Right forelimb (tissue), 1 donor: ENCODE measurements around the gene TUBB4B.
"Not testable (repeated sequence)": the region's sequence is repeated elsewhere in the genome, so short reads cannot be mapped to it uniquely, and the experiment has no call there.

ENCODE experiments used
- DNase-seq: peaks from one replicate; pipeline ENCODE4 v3.0.0-alpha.2; 2018

The TUBB4B gene

DNA sequence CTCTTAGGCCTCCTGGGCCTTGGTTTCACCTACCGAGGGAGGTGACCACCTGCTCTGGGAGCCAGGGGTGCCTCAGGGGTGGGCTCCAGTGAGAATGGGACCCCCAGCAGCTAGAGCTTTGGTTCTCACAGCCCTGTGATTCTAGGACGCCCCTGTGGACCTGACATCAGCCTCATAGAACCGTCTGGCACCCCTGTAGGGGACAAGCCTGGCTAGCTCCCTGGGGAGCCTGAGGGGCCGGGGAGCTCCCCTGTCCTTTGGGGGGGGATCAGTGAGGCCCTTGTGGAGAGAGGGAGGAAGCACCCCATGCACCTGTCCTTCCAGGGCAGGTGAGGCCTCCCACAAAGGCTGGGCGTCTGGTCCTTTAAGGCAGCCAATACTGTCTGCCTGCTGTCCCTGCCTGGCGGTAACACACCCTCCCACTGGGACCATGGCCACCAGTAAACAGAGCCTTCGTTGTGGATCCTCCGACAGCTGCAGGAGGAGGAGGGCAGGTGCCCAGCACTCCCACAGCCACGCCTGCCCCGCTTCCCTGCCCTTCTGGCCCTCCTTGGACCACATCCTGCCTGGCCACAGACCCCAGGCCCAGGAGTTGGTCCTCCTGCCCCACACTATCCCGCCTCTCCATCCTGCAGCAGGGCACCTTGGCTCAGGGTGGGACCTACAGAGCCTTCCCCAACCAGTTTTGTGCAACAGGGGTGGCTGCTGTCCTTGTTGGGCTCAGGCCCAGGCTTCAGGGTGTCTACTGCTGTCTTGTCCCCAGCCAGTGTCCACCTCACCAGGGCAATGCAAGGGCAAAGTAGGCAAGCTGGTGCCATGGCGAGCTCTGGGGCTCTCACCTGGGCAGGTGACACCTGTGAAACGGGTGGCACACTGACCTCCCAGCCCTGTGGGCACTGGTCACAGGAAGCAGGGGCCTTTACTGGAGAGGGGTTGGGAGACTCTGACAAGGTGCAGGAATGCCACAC lies 3.0 kb upstream of the TUBB4B start:
- no peak for DNase-seq

DNA sequence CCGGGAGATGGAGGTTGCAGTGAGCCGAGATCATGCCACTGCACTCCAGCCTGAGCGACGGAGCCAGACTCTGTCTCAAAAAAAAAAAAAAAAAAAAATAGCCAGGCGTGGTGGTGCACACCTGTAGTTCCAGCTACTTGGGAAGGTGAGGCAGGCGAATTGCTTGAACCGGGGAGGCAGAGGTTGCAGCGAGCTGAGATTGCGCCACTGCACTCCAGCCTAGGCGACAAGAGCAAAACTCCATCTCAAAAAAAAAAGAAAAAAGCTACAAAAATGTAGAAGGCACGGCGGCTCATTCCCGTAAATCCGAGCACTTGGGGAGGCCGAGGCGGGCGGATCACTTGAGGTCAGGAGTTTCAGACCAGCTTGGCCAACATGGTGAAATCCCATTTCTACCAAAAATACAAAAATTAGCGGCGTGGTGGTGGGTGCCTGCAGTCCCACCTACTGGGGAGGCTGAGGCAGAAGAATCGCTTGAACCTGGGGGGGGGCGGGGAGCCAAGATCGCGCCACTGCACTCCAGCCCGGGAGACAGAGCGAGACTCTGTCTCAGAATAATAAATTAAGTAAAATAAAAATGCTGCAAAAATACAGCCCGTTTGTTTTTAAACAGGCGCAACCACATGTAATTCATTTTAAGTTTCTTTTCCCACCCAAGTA lies 1.4 kb upstream of the TUBB4B start:
- not testable (repeated sequence) for DNase-seq

DNA sequence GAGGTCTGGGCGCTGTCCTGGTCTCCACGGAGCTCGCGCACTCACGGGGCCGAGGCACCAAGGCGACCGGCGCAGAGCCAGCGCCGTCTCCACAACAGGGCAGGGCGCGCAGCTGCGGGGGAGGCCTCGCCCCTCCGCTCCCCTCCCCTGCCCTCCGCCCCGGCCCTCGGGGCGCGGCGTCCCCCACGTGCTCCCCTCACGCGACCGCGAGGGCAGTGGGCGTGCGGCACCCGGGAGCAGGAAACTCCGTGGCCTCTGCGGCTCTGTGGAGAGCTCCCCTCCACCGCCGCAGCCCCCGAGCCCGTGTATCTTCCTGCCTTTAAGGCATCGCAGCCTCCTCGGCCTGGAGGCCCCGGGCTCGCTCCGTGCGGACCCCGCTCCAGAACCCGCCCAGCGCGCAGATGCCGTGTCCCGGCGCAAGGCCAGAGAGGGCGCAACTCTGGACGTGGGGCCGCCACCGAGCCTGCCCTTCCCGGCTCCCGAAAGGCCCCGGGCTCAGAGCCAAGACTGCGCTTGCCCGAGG lies 708 bp upstream of the TUBB4B start:
- peak; percentile 83 for DNase-seq

DNA sequence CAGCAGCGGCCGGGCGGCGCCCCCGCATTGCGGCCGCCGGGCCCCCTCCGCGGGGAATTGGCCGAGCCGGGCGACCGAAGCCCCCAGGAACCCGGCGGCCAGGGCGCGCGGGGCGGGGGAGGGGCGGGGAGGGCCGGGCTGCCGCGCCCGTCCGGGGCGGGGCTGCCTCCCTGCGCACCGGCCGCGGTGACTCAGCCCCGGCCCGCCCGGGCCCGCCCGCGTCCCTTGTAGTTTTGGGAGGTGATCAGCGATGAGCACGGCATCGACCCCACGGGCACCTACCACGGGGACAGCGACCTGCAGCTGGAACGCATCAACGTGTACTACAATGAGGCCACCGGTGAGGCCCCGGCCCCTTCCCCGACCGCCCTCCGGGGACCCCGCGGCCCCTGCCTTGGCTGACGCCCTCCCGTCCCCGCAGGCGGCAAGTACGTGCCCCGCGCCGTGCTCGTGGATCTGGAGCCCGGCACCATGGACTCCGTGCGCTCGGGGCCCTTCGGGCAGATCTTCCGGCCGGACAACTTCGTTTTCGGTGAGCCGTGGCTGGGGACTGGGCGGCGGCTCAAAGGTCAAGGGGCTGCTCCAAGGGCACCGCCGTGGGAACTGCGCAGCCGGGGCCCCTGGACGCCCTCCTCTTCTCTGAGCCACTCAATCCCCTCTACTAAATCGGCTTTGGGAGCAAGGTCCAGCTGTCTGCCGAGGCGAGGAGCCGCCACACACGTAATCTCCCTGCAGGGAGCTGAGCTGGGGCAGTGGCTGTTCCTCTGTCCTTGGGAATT lies 592 bp downstream of the TUBB4B start:
- no peak for DNase-seq

DNA sequence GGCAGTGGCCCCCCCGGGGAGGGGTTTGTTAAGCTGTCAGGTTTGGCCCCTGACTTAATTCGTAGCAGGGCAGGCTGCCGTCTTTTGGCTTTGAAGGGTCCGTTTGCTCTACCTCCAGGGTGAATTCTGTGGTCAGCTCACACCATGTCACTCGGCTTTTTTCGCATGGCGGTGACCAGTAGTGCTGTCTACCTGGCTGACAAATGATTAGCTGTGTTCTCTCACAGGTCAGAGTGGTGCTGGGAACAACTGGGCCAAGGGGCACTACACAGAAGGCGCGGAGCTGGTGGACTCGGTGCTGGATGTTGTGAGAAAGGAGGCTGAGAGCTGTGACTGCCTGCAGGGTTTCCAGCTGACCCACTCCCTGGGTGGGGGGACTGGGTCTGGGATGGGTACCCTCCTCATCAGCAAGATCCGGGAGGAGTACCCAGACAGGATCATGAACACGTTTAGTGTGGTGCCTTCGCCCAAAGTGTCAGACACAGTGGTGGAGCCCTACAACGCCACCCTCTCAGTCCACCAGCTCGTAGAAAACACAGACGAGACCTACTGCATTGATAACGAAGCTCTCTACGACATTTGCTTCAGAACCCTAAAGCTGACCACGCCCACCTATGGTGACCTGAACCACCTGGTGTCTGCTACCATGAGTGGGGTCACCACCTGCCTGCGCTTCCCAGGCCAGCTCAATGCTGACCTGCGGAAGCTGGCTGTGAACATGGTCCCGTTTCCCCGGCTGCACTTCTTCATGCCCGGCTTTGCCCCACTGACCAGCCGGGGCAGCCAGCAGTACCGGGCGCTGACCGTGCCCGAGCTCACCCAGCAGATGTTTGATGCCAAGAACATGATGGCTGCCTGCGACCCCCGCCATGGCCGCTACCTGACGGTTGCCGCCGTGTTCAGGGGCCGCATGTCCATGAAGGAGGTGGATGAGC lies 1.4 kb downstream of the TUBB4B start:
- no peak for DNase-seq

DNA sequence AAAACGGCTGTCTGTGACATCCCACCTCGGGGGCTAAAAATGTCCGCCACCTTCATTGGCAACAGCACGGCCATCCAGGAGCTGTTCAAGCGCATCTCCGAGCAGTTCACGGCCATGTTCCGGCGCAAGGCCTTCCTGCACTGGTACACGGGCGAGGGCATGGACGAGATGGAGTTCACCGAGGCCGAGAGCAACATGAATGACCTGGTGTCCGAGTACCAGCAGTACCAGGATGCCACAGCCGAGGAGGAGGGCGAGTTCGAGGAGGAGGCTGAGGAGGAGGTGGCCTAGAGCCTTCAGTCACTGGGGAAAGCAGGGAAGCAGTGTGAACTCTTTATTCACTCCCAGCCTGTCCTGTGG lies 2.2 kb downstream of the TUBB4B start:
- not testable (repeated sequence) for DNase-seq

DNA sequence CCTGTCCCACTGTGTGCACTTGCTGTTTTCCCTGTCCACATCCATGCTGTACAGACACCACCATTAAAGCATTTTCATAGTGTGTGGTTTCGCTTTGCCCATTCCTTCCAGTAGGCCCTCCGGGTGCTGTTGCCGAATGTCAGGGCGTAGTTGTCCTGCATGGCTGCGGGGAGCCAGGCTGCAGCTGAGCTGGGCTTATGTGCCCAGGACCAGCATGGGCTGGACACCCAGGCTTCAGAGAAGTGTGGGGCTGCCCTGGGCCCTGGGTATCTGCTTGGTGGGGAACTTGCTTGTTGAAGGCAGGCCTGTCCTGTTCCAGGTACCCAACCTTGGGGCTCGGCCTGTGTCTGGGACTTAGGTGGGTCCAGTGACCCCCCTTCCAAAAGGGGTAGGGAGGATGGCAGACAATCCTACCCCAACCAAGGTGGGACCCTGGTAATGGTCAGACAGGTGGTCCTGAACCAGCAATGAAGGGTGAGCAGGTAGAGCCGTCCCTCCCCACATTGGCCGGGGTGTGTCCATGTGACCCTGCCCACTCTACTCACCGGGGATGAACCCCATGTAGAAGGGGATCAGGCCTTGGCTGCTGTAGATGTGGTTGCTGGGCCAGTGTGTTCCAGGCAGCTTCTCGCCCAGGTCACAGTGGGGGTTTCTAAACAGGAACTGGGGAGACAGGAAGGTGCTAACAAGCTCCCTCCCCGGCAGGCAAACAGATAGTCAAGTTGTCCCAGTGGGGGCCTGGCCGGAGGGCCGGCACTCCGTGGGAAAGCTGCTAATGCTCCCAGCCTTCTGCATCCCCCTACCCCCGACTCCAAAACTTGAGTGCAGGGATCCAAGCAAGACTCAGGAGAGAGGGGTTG lies 2.8 kb downstream of the TUBB4B start:
- no peak for DNase-seq

DNA sequence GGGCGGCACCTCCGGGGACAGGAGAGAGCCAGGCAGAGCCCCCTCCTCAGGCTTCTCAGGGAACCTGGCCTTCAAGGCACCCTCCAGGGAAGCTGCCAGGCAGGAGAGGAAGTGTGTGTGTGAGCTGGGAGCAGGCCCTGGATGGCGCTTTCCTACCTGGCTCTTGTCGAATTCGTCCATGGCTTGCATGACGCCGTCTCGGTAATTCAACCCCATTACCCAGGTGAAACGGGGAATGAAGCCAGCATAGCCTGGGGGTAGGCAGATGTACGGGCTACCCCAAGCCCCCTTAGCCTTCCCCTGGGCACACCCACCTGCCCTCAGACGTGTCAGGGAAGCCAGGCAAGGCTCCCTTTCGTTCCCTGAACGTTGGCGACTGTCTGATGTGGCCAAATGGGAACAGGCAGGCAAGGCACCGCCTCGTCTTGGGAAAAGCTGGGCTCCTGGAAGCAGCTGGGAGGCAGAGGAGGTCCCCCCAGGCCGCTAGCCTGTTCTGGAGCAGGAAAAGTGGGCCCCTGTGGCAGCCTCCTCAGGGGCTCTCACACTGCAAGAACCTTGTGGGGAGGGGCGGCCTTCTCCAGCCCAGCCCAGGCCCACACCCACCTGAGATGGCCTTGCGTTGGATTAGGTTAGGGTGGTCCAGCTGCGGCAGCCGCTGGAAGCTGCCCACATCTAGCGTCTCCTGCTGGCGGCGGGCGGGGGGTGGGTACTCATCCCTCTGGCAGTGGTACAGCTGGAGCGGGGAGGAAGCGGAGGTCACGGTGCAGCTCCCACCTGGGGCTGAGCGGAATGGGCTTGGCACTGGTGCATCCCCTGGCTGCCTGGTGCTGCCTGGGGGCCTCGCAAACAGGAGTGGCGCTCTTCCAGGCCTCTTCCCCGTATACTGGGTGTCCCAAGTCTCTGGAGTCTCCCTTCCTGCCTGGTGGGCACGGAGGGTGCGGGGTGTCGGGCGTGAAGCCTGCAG lies 3.7 kb downstream of the TUBB4B start:
- no peak for DNase-seq

DNA sequence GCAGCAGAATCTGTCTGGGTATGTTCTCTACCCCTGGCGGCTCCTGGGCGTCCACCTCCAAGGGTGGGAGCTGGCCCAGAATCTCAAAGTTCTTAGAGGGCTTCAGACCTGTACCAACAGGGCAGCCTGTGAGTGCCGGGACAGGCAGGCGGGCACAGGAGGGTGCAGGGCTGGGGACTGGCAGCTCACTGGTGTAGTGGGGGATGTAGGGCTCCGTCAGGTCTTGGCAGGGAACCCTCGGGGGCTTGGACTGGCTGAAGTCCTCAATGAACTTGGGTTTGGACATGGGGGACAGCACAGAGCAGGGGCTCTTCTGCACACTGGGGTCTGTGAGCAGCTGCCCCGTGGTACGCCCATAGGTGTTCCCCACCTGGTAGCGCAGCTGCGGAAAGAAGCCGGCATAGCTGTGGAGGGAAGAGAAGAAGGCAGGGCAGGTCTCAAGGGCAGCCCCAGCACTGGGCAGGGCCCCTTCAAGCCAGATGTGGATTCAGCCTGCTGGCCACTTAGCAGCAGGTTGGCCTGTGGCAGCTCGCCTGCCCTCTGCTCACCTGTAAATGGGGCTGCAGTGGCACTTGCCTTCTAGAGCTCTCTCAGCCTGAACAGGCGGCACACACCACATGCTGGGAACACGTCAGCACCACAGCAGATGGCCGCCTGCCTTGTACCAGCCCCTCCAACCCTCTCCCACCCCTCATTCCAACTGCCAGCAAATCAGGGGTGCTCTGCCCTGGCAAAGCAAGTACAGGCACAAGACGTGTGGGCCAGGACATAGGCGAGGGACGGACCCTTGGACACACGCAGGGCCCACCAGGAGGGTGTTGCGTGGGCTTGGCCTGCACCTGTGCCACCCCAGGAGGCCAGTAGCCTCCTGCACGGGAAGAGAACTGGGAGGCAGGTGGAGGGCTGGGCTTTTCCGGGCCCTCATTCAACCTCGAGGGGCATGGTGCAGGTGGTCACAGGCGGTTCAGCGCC lies 4.6 kb downstream of the TUBB4B start:
- no peak for DNase-seq

DNA sequence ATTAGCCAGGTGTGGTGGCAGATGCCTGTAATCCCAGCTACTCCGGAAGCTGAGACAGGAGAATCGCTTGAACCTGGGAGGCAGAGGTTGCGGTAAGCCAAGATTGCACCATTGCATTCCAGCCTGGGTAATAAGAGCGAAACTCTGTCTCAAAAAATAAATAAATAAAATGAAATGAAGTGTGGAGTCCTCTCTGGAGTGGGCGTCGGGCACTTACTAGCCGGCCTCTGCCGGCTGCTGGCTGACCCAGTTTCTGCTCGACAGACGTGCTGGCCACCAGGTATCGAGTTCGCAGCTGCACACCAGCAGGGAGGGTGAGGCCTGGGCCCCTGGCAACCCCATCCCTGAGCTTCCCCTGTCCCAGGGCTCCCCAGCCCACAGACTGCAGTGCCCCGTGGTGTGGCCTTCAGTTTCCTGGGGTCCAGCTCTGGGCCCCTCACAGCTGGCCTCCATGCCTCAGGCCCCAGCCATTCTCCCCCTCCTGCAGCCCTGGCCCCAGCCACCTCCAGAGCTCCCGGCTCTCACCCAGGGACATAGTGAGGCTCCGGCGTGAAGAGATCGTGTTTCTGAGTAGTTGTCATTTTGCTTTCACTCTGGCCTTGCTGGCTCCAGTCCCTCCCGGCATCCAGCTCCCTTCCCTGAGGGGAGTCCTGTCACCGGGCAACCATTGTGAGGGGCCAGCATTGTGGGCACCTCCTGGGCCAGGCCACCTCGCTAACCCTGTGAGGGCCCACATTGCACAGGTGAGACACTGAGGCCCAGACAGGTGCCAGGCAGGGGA lies 6.2 kb downstream of the TUBB4B start:
- no peak for DNase-seq

DNA sequence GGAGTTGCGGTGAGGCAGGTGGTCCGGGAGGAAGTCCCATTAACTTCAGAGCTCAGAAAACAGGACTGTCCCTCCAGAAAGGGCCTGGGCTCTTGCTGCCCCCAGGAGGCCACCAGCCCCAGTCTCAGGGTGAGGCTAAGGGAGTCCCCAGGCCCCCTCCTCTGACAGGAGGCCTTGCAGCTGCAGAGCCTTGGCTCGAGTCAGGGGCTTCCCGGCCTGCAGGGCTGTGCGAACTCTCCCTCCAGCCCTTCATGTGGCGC lies 6.8 kb downstream of the TUBB4B start:
- DNase-seq: no peak

DNA sequence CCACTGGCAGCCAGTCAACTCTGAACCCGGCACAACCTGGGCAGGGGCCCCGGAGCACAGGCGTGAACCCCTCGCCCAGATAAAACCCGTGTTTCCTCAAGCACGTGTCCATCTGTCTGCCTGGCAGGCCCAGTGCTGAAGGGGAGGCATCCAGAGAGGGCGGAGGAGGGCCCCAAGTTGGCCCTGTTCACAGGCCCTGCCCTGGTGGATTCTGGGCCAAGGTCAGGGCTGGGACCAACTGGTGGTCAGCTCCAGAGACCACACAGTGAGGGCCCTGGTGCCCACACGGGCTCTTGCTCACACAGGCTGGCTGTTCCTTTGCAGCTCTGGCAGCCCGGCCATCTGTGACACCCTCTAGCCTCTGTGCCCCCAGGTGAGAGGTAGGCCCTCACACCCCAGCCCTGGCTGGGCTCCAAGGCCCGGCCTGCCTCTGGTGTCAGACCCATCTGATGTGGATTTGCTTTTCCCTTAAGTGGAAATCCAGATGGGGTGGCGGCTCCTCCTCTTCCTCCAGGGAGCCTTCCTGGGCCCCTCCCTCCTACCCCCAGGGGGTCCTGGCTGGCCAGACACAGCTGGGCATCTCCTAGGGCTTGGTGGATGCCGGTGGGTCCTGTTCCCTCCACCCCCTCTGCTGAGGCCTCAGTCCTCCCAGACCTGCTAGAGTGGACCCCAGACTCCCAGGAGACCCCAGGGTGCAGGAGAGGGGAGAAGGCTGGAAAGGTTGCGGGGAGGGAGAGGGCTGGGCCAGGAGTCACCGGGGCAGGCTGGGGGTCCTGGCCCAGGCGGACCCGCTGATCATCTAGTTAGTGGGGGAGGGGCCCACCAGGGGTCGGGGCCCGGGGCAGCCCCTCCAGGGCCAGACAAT lies 9.5 kb downstream of the TUBB4B start:
- no peak for DNase-seq

DNA sequence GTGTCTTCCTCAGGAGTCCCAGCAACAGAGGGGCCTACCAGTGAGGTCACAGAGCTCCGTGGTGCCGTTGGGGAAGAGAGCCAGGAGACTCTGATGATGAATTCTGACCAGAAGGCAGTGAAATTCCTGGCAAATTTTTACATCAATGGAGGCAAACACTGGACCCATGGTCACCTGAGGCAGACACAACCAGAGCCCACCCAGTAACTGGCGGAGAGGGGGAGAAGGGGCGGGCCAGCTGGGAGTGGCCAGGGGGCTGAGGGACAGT lies 10.0 kb downstream of the TUBB4B start, which contains the start of gene STPG3:
Gene STPG3 (plus strand): TSS at position 93 of the 268 bp plus-strand sequence. CDS start 1 bp downstream, at position 94.
- no peak for DNase-seq

DNA sequence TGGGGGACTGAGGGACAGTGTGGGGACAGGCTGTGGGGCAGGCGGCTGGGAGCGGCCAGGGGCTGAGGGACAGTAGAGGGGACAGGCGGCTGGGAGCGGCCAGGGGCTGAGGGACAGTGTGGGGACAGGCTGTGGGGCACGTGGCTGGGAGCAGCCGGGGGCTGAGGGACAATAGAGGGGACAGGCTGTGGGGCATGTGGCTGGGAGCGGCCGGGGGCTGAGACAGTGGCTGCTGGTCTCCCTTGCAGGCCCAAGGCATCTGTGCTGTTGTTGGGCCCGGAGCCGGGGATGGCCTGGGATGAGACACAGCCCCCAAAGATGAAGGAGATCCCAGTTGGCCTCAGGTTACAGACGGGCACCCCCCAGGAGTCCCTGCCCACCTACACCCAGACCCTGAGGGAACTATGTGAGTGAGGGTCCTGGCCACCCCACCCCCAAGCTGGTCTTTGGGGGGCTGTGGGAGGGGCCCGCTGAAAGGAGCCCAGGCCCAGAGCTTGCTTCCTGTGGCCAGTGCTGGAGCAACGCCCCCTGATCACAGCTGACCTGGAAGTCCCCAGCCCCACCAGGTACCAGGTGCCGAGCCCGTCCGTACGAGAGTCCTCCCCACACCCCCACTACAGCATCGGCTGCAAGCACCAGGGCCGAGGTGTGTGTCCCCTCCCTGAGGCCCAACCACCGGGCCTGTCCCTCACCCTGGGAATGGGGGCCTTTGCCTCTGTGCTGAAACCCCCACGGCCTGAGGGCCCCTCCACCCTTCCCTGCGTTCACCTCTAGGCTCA lies 10.6 kb downstream of the TUBB4B start:
- no peak for DNase-seq

DNA sequence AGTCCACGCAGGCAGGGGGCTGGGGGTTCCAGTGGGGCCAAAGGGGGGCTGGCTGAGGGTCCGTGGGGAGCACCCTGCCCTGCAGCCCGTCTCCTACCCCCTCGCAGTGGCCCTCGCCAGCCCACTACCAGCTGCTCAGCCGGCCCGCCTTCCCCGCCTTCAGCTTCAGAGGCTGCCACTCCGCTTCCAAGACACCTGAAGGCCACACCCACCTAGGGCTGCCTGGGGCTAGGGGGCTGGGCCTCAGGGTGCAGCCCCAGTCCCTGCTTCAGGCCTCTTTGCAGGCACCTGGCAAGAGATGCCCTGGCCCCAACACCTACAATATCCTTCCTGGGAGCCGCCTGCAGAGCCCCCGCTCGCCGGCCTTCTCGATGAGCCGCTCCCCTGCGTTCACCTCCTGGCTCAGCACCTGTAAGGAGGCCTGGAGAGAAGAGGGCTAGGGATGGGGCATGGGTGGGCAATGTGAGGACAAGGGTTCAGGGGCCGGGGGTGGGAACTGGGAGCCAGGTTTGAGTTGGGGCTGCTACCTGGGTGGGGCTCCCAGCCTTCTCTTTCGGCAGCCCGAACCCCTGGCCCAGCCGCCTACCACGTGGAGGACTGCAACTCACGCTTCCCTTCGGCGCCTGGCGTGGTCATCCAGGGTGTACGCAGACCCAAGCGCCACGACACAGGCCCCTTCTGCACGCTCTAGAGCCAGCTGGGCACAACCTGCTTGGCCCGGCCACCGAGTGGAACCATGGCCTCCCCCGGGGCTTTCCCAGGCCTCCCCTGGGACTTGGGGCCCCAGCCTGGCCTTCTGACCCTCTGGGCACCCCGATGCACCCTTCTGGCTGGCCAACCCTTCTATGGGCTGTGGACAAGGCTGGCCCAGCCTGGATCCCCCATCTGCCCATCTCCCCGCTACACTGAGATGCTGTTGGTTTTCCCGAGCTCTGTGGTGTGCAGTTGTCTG lies 11.7 kb downstream of the TUBB4B start:
- DNase-seq: no peak
